ENCODE results near the gene GSTT2B. TPM values are rescaled to one million over a fixed set of nuclear protein-coding genes. Genes with fewer than 3 reads are reported as not detected.
"Not testable (repeated sequence)": the region's sequence is repeated elsewhere in the genome, so short reads cannot be mapped to it uniquely, and the experiment has no call there.

Gene GSTT2B
- total RNA-seq, 1 donor from 2014 or later = 6.0 TPM

GRCh38 chr22:23954193-23954990, 6.6 kb downstream of the GSTT2B start:
- DNase-seq (ENCODE audit: low spot score); H3K4me1 Mint-ChIP-seq (ENCODE audit: unreplicated experiment); H3K27me3 Mint-ChIP-seq (ENCODE audit: unreplicated experiment); H3K4me3 Mint-ChIP-seq (ENCODE audit: unreplicated experiment); H3K9me3 Mint-ChIP-seq (ENCODE audit: unreplicated experiment); H3K36me3 Mint-ChIP-seq (ENCODE audit: low read depth, unreplicated experiment): not testable (repeated sequence)
- peak overlapping the region; percentile 1 for H3K27ac Mint-ChIP-seq (ENCODE audit: unreplicated experiment)

- not testable (repeated sequence) for H3K4me3 Mint-ChIP-seq (ENCODE audit: unreplicated experiment); DNase-seq (ENCODE audit: low spot score); H3K9me3 Mint-ChIP-seq (ENCODE audit: unreplicated experiment); H3K36me3 Mint-ChIP-seq (ENCODE audit: low read depth, unreplicated experiment); H3K27me3 Mint-ChIP-seq (ENCODE audit: unreplicated experiment); H3K27ac Mint-ChIP-seq (ENCODE audit: unreplicated experiment); H3K4me1 Mint-ChIP-seq (ENCODE audit: unreplicated experiment)
Measured at GRCh38 chr22:23953485-23953884, 7.5 kb downstream of the GSTT2B start.

GRCh38 chr22:23952794-23953405, 8.1 kb downstream of the GSTT2B start:
- DNase-seq (ENCODE audit: low spot score); H3K4me3 Mint-ChIP-seq (ENCODE audit: unreplicated experiment); H3K4me1 Mint-ChIP-seq (ENCODE audit: unreplicated experiment); H3K36me3 Mint-ChIP-seq (ENCODE audit: low read depth, unreplicated experiment); H3K9me3 Mint-ChIP-seq (ENCODE audit: unreplicated experiment); H3K27me3 Mint-ChIP-seq (ENCODE audit: unreplicated experiment): not testable (repeated sequence)
- peak overlapping the region; percentile 64 for H3K27ac Mint-ChIP-seq (ENCODE audit: unreplicated experiment)

GRCh38 chr22:23951383-23951782, 9.6 kb downstream of the GSTT2B start:
- H3K4me3 Mint-ChIP-seq (ENCODE audit: unreplicated experiment); H3K36me3 Mint-ChIP-seq (ENCODE audit: low read depth, unreplicated experiment); H3K27ac Mint-ChIP-seq (ENCODE audit: unreplicated experiment); H3K9me3 Mint-ChIP-seq (ENCODE audit: unreplicated experiment); H3K27me3 Mint-ChIP-seq (ENCODE audit: unreplicated experiment); H3K4me1 Mint-ChIP-seq (ENCODE audit: unreplicated experiment); DNase-seq (ENCODE audit: low spot score): not testable (repeated sequence)

GRCh38 chr22:23949764-23950163, 11.2 kb downstream of the GSTT2B start:
- DNase-seq (ENCODE audit: low spot score); H3K9me3 Mint-ChIP-seq (ENCODE audit: unreplicated experiment); H3K27me3 Mint-ChIP-seq (ENCODE audit: unreplicated experiment); H3K4me3 Mint-ChIP-seq (ENCODE audit: unreplicated experiment); H3K27ac Mint-ChIP-seq (ENCODE audit: unreplicated experiment); H3K4me1 Mint-ChIP-seq (ENCODE audit: unreplicated experiment); H3K36me3 Mint-ChIP-seq (ENCODE audit: low read depth, unreplicated experiment): not testable (repeated sequence)

- not testable (repeated sequence) for H3K4me3 Mint-ChIP-seq (ENCODE audit: unreplicated experiment); H3K9me3 Mint-ChIP-seq (ENCODE audit: unreplicated experiment); H3K27ac Mint-ChIP-seq (ENCODE audit: unreplicated experiment); H3K27me3 Mint-ChIP-seq (ENCODE audit: unreplicated experiment); H3K4me1 Mint-ChIP-seq (ENCODE audit: unreplicated experiment); DNase-seq (ENCODE audit: low spot score); H3K36me3 Mint-ChIP-seq (ENCODE audit: low read depth, unreplicated experiment)
Measured at GRCh38 chr22:23947391-23947790, 13.6 kb downstream of the GSTT2B start.

- not testable (repeated sequence) for H3K36me3 Mint-ChIP-seq (ENCODE audit: low read depth, unreplicated experiment); H3K27ac Mint-ChIP-seq (ENCODE audit: unreplicated experiment); DNase-seq (ENCODE audit: low spot score); H3K4me1 Mint-ChIP-seq (ENCODE audit: unreplicated experiment); H3K9me3 Mint-ChIP-seq (ENCODE audit: unreplicated experiment); H3K4me3 Mint-ChIP-seq (ENCODE audit: unreplicated experiment); H3K27me3 Mint-ChIP-seq (ENCODE audit: unreplicated experiment)
Measured at GRCh38 chr22:23940166-23940565, 20.8 kb downstream of the GSTT2B start.

GRCh38 chr22:23939017-23939357, 22.0 kb downstream of the GSTT2B start:
- Mint-ChIP-seq H3K9me3 (ENCODE audit: unreplicated experiment) (no peaks in the 10 kb centered on the region), H3K27ac (ENCODE audit: unreplicated experiment) (no peak overlapping the region)

More at GRCh38 chr22:23939017-23939357, 22.0 kb downstream of the GSTT2B start:
- H3K36me3 Mint-ChIP-seq (ENCODE audit: low read depth, unreplicated experiment) = no peaks in the 10 kb centered on the region
- DNase-seq (ENCODE audit: low spot score) = no peak
- no peak overlapping the region for H3K4me3 Mint-ChIP-seq (ENCODE audit: unreplicated experiment)
- TF ChIP-seq CTCF (IDR thresholded peaks at IDR 0.05; ENCODE audit: unreplicated experiment) = no peak
- H3K4me1 Mint-ChIP-seq (ENCODE audit: unreplicated experiment) = peaks cover 4% of the 10 kb centered on the region
- peaks cover 4% of the 10 kb centered on the region for H3K27me3 Mint-ChIP-seq (ENCODE audit: unreplicated experiment)
